Neuronal stem cell (in vitro differentiated cells): Measurements from ENCODE around the gene RIPOR3.

Experiments used
- DNase-seq: peaks from one replicate; pipeline ENCODE4 v3.0.0-alpha.2; 2013; ENCODE audit warnings: low spot score
- H2AFZ ChIP-seq: one replicate; pipeline ENCODE4 v1.6.1; 2013; ENCODE audit warnings: mild to moderate bottlenecking, low read length, inconsistent platforms
- H2AK5ac ChIP-seq: 2 replicates; pipeline ENCODE4 v1.6.1; 2013; ENCODE audit warnings: low read depth, mild to moderate bottlenecking, inconsistent platforms, low read length, moderate library complexity, mixed read lengths
- H2BK120ac ChIP-seq: 2 replicates; pipeline ENCODE4 v1.6.1; 2013; ENCODE audit warnings: low read depth, mild to moderate bottlenecking, inconsistent platforms, low read length, moderate library complexity, mixed read lengths
- H2BK12ac ChIP-seq: one replicate; pipeline ENCODE4 v1.6.1; 2013; ENCODE audit warnings: low read length, inconsistent platforms
- H2BK15ac ChIP-seq: 2 replicates; pipeline ENCODE4 v1.6.1; 2013; ENCODE audit warnings: mild to moderate bottlenecking, low read length, inconsistent platforms, mixed read lengths
- H2BK5ac ChIP-seq: one replicate; pipeline ENCODE4 v1.6.1; 2013; ENCODE audit warnings: inconsistent platforms, mild to moderate bottlenecking, low read length, moderate library complexity
- H3K14ac ChIP-seq: one replicate; pipeline ENCODE4 v1.6.1; 2013; ENCODE audit warnings: low read length, inconsistent platforms
- H3K18ac ChIP-seq: 2 replicates; pipeline ENCODE4 v1.6.1; 2013; ENCODE audit warnings: low read length, inconsistent platforms
- H3K23ac ChIP-seq: 2 replicates; pipeline ENCODE4 v1.6.1; 2013; ENCODE audit warnings: low read depth, mild to moderate bottlenecking, mixed read lengths, low read length, inconsistent platforms; ENCODE audit not compliant: poor library complexity
- H3K27ac ChIP-seq: replicated peaks from 3 replicates; pipeline ENCODE4 v1.5.1; 2013; ENCODE audit warnings: low read length, inconsistent platforms
- H3K27me3 ChIP-seq, 3 experiments: 2 replicates each; pipeline ENCODE4 v1.6.1; 2013; ENCODE audit warnings: low read length in 3 of 3, mild to moderate bottlenecking in 2 of 3, inconsistent platforms in 1 of 3, low read depth in 1 of 3, mixed read lengths in 1 of 3, moderate library complexity in 1 of 3; ENCODE audit not compliant: control insufficient read depth in 3 of 3, insufficient read depth in 3 of 3
- H3K36me3 ChIP-seq, 2 donors: replicated peaks in 1 of 2; 2 replicates each; pipeline ENCODE4 v1.6.1; 2013; ENCODE audit warnings: low read length in 2 of 2; ENCODE audit not compliant: control insufficient read depth in 2 of 2, insufficient read depth in 2 of 2
- H3K4ac ChIP-seq: 2 replicates; pipeline ENCODE4 v1.6.1; 2013; ENCODE audit warnings: inconsistent platforms, mild to moderate bottlenecking, low read length, moderate library complexity
- H3K4me1 ChIP-seq, 2 donors: 1 replicate in 1 of 2; 2 replicates in 1 of 2; pipeline ENCODE4 v1.6.1; 2013; ENCODE audit warnings: low read length in 2 of 2, low read depth in 1 of 2; ENCODE audit not compliant: control insufficient read depth in 2 of 2, insufficient read depth in 1 of 2
- H3K4me2 ChIP-seq: one replicate; pipeline ENCODE4 v1.6.1; 2013; ENCODE audit warnings: mild to moderate bottlenecking, low read length, inconsistent platforms; ENCODE audit not compliant: insufficient read depth, poor library complexity, severe bottlenecking
- H3K4me3 ChIP-seq, 2 donors: 2 replicates each; pipeline ENCODE4 v1.5.1; 2013; ENCODE audit warnings: low read length in 2 of 2, mild to moderate bottlenecking in 2 of 2, inconsistent platforms in 1 of 2, moderate library complexity in 1 of 2
- H3K79me1 ChIP-seq: one replicate; pipeline ENCODE4 v1.6.1; 2013; ENCODE audit warnings: low read depth, mild to moderate bottlenecking, inconsistent platforms, low read length, moderate library complexity
- H3K9ac ChIP-seq: one replicate; pipeline ENCODE4 v1.6.1; 2013; ENCODE audit warnings: mild to moderate bottlenecking, low read depth, low read length, inconsistent platforms; ENCODE audit not compliant: poor library complexity
- H3K9me3 ChIP-seq, 2 donors: replicated peaks in 1 of 2; 2 replicates each; pipeline versions ENCODE3 to v1.6.1; 2013; ENCODE audit warnings: low read length in 2 of 2, mild to moderate bottlenecking in 2 of 2, inconsistent platforms in 1 of 2, low read depth in 1 of 2, mixed read lengths in 1 of 2, moderate library complexity in 1 of 2; ENCODE audit not compliant: control insufficient read depth in 2 of 2, insufficient read depth in 1 of 2
- H4K8ac ChIP-seq: one replicate; pipeline ENCODE4 v1.6.1; 2013; ENCODE audit warnings: low read depth, mild to moderate bottlenecking, inconsistent platforms, low read length, moderate library complexity
- H4K91ac ChIP-seq: one replicate; pipeline ENCODE4 v1.6.1; 2013; ENCODE audit warnings: low read length, low read depth, mild to moderate bottlenecking, inconsistent platforms; ENCODE audit not compliant: poor library complexity
- WGBS, 2 donors: extraction: QIAGEN DNeasy Blood & Tissue Kit; methylation state at CpG; one replicate each; pipeline ENCODE4 v1.1.7; 2013; ENCODE audit warnings: missing lambda C conversion rate in 2 of 2, mixed read lengths in 1 of 2; ENCODE audit not compliant: insufficient read length in 2 of 2, insufficient replicate concordance in 1 of 2; ENCODE audit errors: extremely low coverage in 2 of 2; 5-methylcytosine and 5-hydroxymethylcytosine counted together

Gene RIPOR3

DNA sequence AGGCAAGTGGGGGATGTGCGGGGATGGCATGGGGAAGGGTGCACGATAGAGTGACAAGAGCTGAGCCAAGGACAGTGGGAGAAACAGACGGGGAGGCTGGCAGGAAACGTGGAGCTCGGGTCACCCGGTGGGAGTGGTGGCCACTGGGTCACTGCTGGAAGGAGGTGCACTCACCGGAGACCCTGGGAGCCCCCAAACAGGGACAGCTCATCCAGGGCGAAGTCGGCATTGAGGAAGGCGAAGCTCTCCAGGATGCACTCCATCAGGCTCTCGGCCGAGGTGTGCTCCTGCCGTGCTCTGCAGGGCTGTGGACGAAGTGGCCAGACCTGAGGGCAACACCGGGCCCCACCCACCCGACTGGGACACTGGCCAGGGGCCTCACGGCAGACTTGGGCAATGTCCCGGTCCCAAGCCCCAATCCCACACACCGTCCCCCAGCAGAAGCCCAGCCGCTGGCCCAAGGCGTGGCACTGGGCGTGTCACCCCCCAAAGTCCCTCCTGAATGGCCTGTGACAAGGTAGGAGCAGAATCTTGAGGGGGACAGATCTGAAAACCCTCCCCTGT, 93.9 kb downstream of the RIPOR3 start:
- H2AFZ ChIP-seq = no peak overlapping the region
- H2BK15ac ChIP-seq = peak overlapping the region; percentile 52
- no peak overlapping the region for H3K9ac ChIP-seq
- H2BK5ac ChIP-seq = no peak overlapping the region
- no peaks in the 10 kb centered on the region for H3K36me3 ChIP-seq
- H3K4me3 ChIP-seq = peak overlapping the region in 1 of 2 donors; percentile 48
- no peak overlapping the region for H4K91ac ChIP-seq
- H3K27me3 ChIP-seq = no peaks in the 10 kb centered on the region
- H2BK120ac ChIP-seq = no peak overlapping the region
- no peak overlapping the region for H3K27ac ChIP-seq
- peak overlapping the region; percentile 81 for H2AK5ac ChIP-seq
- WGBS, 2 donors = no CpG with 5 or more reads among the region's 22 CpGs
- H3K14ac ChIP-seq = no peak overlapping the region
- H3K4me2 ChIP-seq = no peak overlapping the region
- no peaks in the 10 kb centered on the region for H3K9me3 ChIP-seq
- H3K18ac ChIP-seq = peak overlapping the region; percentile 53
- no peak overlapping the region for H2BK12ac ChIP-seq
- H3K23ac ChIP-seq = peak overlapping the region; percentile 70
- H3K4me1 ChIP-seq = peaks cover 9 to 17% of the 10 kb centered on the region in 2 donors
- no peak for DNase-seq
- H4K8ac ChIP-seq = no peak overlapping the region
- no peaks in the 10 kb centered on the region for H3K79me1 ChIP-seq
- no peak overlapping the region for H3K4ac ChIP-seq

DNA sequence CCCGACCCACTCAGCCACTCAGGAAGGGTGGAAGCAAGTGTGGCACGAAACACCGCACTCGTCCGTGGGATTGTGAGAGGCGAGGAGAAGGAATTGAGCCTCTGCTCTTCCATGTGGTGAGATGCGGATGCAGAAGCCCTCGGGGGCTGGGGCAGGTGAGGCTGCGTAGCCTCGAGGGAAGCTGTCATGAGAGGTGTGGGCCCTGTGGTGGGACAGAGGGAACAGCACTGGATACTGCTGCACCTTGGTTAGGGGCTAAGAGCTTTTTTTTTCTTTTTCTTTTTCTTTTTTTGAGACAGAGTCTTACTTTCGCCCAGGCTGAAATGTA, 94.7 kb downstream of the RIPOR3 start:
- Histone ChIP-seq H3K9ac (no peak overlapping the region), H3K36me3 (no peaks in the 10 kb centered on the region), H2BK15ac (no peak overlapping the region), H3K4ac (no peak overlapping the region), H3K4me3 (no peak overlapping the region), H3K4me1 (peaks cover 9 to 17% of the 10 kb centered on the region in 2 donors), H2AK5ac (peak overlapping the region; percentile 5), H3K14ac (no peak overlapping the region), H3K4me2 (no peak overlapping the region), H2AFZ (peak overlapping the region; percentile 75), H2BK120ac (no peak overlapping the region), H2BK5ac (no peak overlapping the region), H2BK12ac (peak overlapping the region; percentile 1), H4K91ac (no peak overlapping the region), H3K27ac (no peak overlapping the region), H3K18ac (peak overlapping the region; percentile 80), H3K9me3 (no peaks in the 10 kb centered on the region), H3K79me1 (no peaks in the 10 kb centered on the region), H4K8ac (no peak overlapping the region), H3K27me3 (no peaks in the 10 kb centered on the region), H3K23ac (no peak overlapping the region)
- whole genome bisulfite sequencing, 2 donors = no CpG with 5 or more reads among the region's 11 CpGs
- DNase-seq = no peak

DNA sequence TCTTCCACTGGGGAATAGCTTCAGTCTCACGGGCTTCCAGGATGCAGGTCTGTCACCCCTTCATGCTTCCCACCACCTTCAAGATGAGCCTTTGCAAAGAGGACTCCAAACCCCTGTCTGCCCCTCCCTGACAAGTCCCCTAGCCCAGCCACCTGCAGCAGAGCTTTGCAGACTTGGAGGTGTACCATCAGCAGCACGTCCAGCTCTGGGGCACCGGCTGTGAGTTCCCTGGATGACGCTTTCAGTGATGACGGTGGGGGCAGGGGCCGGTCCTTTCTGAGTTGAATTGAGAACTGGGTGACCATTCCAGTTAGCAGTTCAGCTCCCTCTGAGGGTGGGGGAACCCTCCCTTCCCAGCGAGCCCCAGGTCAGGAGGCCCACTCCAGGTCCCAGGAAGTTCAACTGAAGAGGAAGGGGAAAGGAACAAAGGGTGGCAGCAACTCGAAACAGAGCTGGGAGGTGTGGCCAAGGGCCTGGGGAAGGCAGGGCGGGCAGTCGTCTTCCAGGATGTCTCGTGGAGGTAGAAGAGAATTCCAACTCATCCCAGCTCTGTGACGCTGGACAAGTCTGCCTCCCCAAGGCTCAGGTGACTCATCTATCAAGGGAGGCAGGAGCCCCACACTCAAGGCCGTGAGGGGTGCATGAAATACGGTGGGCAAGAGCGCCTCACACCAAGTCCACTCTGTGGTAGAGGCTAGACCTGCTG, 95.2 kb downstream of the RIPOR3 start:
- no peak overlapping the region for H3K4me3 ChIP-seq
- no peak overlapping the region for H2BK5ac ChIP-seq
- no peak overlapping the region for H3K27ac ChIP-seq
- peak overlapping the region; percentile 80 for H3K18ac ChIP-seq
- DNase-seq = no peak
- no peak overlapping the region for H3K9ac ChIP-seq
- H4K8ac ChIP-seq = no peak overlapping the region
- WGBS, 2 donors = no CpG with 5 or more reads among the region's 15 CpGs
- H3K23ac ChIP-seq = no peak overlapping the region
- H2BK15ac ChIP-seq = no peak overlapping the region
- H3K27me3 ChIP-seq = no peaks in the 10 kb centered on the region
- no peaks in the 10 kb centered on the region for H3K9me3 ChIP-seq
- H2AK5ac ChIP-seq = peak overlapping the region; percentile 5
- H3K4me1 ChIP-seq = peaks cover 9 to 17% of the 10 kb centered on the region in 2 donors
- H3K36me3 ChIP-seq = no peaks in the 10 kb centered on the region
- no peak overlapping the region for H3K14ac ChIP-seq
- no peak overlapping the region for H4K91ac ChIP-seq
- H3K79me1 ChIP-seq = no peaks in the 10 kb centered on the region
- peak overlapping the region; percentile 1 for H2BK12ac ChIP-seq
- H2AFZ ChIP-seq = peak overlapping the region; percentile 75
- no peak overlapping the region for H2BK120ac ChIP-seq
- no peak overlapping the region for H3K4me2 ChIP-seq
- H3K4ac ChIP-seq = no peak overlapping the region

DNA sequence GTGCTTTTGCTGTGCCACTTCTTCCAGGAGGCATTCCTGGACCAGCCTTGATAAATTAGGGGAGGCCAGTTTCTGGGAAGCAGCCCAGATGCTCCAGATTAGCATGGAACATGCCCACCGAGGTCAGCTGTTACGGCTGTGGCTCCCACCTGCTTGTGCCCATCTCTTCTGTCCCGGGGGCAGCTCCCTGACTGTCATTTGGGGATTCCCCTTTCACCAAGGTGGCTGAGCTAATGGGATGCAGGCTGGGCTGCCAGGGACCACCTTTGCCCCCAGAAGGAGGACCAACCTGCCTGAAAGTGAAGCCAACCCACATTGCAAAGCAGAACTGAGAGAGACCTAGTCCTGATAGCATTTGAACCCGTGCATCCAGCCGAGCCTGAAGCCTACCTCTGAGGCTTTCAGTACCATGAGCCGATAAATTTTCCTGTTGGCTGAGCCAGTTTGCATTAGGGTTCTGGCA, 95.9 kb downstream of the RIPOR3 start:
- Histone ChIP-seq H4K91ac (no peak overlapping the region), H2AK5ac (no peak overlapping the region), H3K27ac (no peak overlapping the region), H3K4me2 (no peak overlapping the region), H3K9ac (no peak overlapping the region), H3K79me1 (no peaks in the 10 kb centered on the region), H2BK15ac (no peak overlapping the region), H3K4me1 (peaks cover 9 to 17% of the 10 kb centered on the region in 2 donors), H3K18ac (no peak overlapping the region), H3K9me3 (no peaks in the 10 kb centered on the region), H3K23ac (no peak overlapping the region), H3K36me3 (peaks cover 0 to under 1% of the 10 kb centered on the region in 2 donors), H2BK12ac (no peak overlapping the region), H3K27me3 (no peaks in the 10 kb centered on the region), H2AFZ (no peak overlapping the region), H2BK120ac (no peak overlapping the region), H3K4ac (no peak overlapping the region), H3K14ac (no peak overlapping the region), H4K8ac (no peak overlapping the region), H3K4me3 (no peak overlapping the region), H2BK5ac (no peak overlapping the region)
- WGBS, 2 donors = no CpG with 5 or more reads among the region's 6 CpGs
- DNase-seq = no peak
